Naive B cell (primary cell): ENCODE measurements around the gene GPNMB. TPM values are rescaled to one million over a fixed set of nuclear protein-coding genes. Genes with fewer than 3 reads are reported as not detected.
A peak's percentile ranks its signal among the peaks of the same experiment; 100 is the strongest.

Experiments
- ATAC-seq, 2 donors: fragments of 150-1000 bp; cut with Tn5 transposase; 2 replicates each; pipeline ENCODE4 v1.10.0; 2021; ENCODE audit warnings: low read depth in 2 of 2, mild to moderate bottlenecking in 2 of 2, moderate library complexity in 2 of 2
- DNase-seq: peaks from one replicate; pipeline ENCODE4 v3.0.0; 2022
- H3K27ac Mint-ChIP-seq, 6 donors: one replicate each; pipeline ENCODE4 v1.8.0; 2020 to 2022; ENCODE audit warnings: mild to moderate bottlenecking in 6 of 6, mixed read lengths in 6 of 6, moderate library complexity in 5 of 6, inconsistent platforms in 2 of 6
- H3K27me3 Mint-ChIP-seq, 3 donors: one replicate each; pipeline ENCODE4 v1.8.0; 2021 to 2022; ENCODE audit warnings: mixed read lengths in 3 of 3, mild to moderate bottlenecking in 1 of 3
- H3K36me3 Mint-ChIP-seq, 2 donors: one replicate each; pipeline ENCODE4 v1.8.0; 2020 to 2022; ENCODE audit warnings: mixed read lengths in 2 of 2, inconsistent platforms in 1 of 2, mild to moderate bottlenecking in 1 of 2
- H3K4me1 Mint-ChIP-seq, 3 donors: one replicate each; pipeline ENCODE4 v1.8.0; 2020 to 2022; ENCODE audit warnings: mixed read lengths in 3 of 3, inconsistent platforms in 1 of 3, mild to moderate bottlenecking in 1 of 3, moderate library complexity in 1 of 3
- H3K4me3 Mint-ChIP-seq, 8 donors: one replicate each; pipeline ENCODE4 v1.8.0; 2020 to 2022; ENCODE audit warnings: mild to moderate bottlenecking in 8 of 8, mixed read lengths in 8 of 8, moderate library complexity in 8 of 8, inconsistent platforms in 2 of 8
- H3K9me3 Mint-ChIP-seq, 7 donors: one replicate each; pipeline ENCODE4 v1.8.0; 2020 to 2022; ENCODE audit warnings: mixed read lengths in 7 of 7, mild to moderate bottlenecking in 5 of 7, inconsistent platforms in 2 of 7, moderate library complexity in 1 of 7
- polyA plus RNA-seq, 6 donors: library from polyadenylated mRNA; unstranded; fragments of 300-500 nt; fragmentation: Illumina TruSeq; gene quantifications; one replicate each; pipeline ENCODE4 v1.2.3, GENCODE V29; 2021; ENCODE audit warnings: low read depth in 6 of 6

The GPNMB gene
- polyA plus RNA-seq, 6 donors from 2014 or later, result not detected

GRCh38 chr7:23237000-23237399 lies 9.6 kb upstream of the GPNMB start:
- no peaks in the 10 kb centered on the region for H3K9me3 Mint-ChIP-seq
- H3K4me1 Mint-ChIP-seq, result no peaks in the 10 kb centered on the region
- H3K27ac Mint-ChIP-seq, result no peak overlapping the region
- H3K36me3 Mint-ChIP-seq, result no peaks in the 10 kb centered on the region
- peaks cover 0 to under 1% (median 0%) of the 10 kb centered on the region in 3 donors for H3K27me3 Mint-ChIP-seq
- DNase-seq, result no peak
- no peak overlapping the region for H3K4me3 Mint-ChIP-seq
- ATAC-seq, result no peak

DNA sequence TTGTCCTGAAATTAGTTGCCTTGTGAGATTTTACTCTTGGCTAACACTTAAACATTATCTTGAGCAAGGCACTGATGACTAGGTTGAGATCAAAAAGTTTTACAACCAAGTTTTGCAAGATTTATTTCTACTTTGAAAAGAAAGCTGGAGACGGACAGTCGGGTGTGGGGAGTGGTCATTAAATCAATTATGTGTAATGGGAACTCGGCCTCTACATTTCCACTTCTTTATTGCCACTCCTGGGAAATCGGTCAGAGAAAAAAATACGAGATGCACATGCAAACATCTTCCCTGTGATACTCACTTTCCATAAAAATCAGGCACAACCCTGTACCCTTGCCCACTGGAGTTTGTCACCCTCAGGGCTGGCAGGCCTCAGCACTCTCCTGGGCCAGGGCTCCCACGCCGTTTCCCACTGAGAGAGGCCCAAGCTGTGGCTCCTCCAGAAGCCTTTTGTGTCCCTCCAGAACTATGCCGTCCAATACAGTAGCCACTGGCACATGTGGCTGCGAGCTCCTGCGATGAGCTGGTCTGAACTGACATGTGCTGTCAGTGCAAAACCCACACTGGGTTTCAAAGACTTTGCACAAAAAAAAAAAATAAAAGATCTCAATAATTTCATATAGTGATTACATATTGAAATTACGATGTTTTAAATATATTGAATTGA lies 7.5 kb upstream of the GPNMB start:
- ATAC-seq (no peak), DNase-seq (no peak)
- H3K9me3 Mint-ChIP-seq, result no peaks in the 10 kb centered on the region
- peaks cover 11 to 15% (median 13%) of the 10 kb centered on the region in 3 donors for H3K27me3 Mint-ChIP-seq
- no peaks in the 10 kb centered on the region for H3K36me3 Mint-ChIP-seq
- no peak overlapping the region for H3K27ac Mint-ChIP-seq
- H3K4me3 Mint-ChIP-seq, result no peak overlapping the region
- H3K4me1 Mint-ChIP-seq, result no peaks in the 10 kb centered on the region

DNA sequence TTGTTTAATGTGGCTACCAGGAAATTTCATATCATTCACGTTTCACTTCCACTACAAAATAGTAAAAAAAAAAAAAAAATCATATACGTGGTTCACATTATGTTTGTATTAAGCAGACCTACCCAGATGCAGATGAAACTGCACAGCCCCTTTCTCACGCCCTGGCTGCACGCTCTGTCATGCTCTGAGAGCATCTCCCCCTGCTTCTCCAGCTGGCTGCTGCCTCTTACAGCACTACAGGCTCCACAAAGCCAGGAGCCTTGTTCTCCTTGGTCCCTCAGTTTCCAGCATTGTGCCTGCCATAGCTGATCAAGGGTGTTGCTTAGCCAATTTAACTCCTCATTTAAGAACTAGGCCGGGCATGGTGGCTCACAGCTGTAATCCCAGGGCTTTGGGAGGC lies 6.9 kb upstream of the GPNMB start:
- no peak for ATAC-seq
- no peak for DNase-seq

GRCh38 chr7:23242321-23242720 lies 4.3 kb upstream of the GPNMB start:
- Mint-ChIP-seq H3K4me1 (no peaks in the 10 kb centered on the region), H3K4me3 (no peak overlapping the region), H3K9me3 (no peaks in the 10 kb centered on the region), H3K36me3 (no peaks in the 10 kb centered on the region), H3K27me3 (peaks cover 24 to 39% (median 38%) of the 10 kb centered on the region in 3 donors), H3K27ac (no peak overlapping the region)
- DNase-seq, result no peak
- ATAC-seq, result no peak

More for the DNA sequence above, 6.9 kb upstream of the GPNMB start:
- Mint-ChIP-seq H3K36me3 (no peaks in the 10 kb centered on the region), H3K27me3 (peaks cover 11 to 20% (median 18%) of the 10 kb centered on the region in 3 donors), H3K4me3 (no peak overlapping the region), H3K4me1 (no peaks in the 10 kb centered on the region), H3K27ac (no peak overlapping the region), H3K9me3 (no peaks in the 10 kb centered on the region)

DNA sequence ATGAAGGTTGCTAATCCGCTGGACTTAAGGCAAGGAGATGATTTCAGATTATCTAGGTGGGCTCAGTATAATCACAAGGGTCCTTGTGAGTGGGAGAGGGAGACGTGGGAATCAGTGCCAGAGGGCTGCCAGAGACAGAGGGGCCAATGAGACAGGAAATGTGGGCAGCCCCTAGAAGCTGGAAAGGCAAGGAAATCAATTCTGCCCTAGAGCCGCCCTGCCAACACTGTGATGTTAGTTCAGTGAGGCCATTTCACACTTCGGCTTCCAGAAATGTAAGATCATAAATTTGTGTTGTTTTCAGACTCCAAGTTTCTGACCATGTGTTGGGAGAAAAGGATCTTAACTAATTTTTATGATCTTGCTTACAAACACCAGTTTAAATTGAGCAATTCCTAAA lies 3.6 kb upstream of the GPNMB start:
- H3K4me1 Mint-ChIP-seq, result peaks cover 2 to 3% (median 3%) of the 10 kb centered on the region in 3 donors
- H3K9me3 Mint-ChIP-seq, result peaks cover 0 to under 1% (median 0%) of the 10 kb centered on the region in 7 donors
- no peak for DNase-seq
- H3K27ac Mint-ChIP-seq, result peak overlapping the region in 1 of 6 donors; percentile 43
- H3K27me3 Mint-ChIP-seq, result peaks cover 26 to 45% (median 41%) of the 10 kb centered on the region in 3 donors
- no peak overlapping the region for H3K4me3 Mint-ChIP-seq
- no peak for ATAC-seq
- H3K36me3 Mint-ChIP-seq, result no peaks in the 10 kb centered on the region

- peaks cover 6 to 22% (median 11%) of the 10 kb centered on the region in 7 donors for H3K9me3 Mint-ChIP-seq
- ATAC-seq (no peak), DNase-seq (no peak)
- peaks cover 59 to 82% (median 77%) of the 10 kb centered on the region in 3 donors for H3K27me3 Mint-ChIP-seq
- peak overlapping the region in 4 of 8 donors; percentile 15 to 56 (median 36) for H3K4me3 Mint-ChIP-seq
- peaks cover 5 to 16% (median 7%) of the 10 kb centered on the region in 3 donors for H3K4me1 Mint-ChIP-seq
- H3K36me3 Mint-ChIP-seq, result peaks cover 10 to 14% of the 10 kb centered on the region in 2 donors
- no peak overlapping the region for H3K27ac Mint-ChIP-seq
Observed at GRCh38 chr7:23247046-23247602, 549 bp downstream of the GPNMB start.

GRCh38 chr7:23247603-23248335 lies 1.2 kb downstream of the GPNMB start:
- Mint-ChIP-seq H3K4me3 (peak overlapping the region; percentile 40 to 81 (median 65)), H3K27ac (no peak overlapping the region), H3K9me3 (peaks cover 9 to 28% (median 14%) of the 10 kb centered on the region in 7 donors), H3K4me1 (peaks cover 5 to 16% (median 7%) of the 10 kb centered on the region in 3 donors), H3K36me3 (peaks cover 10 to 16% of the 10 kb centered on the region in 2 donors), H3K27me3 (peaks cover 58 to 85% (median 79%) of the 10 kb centered on the region in 3 donors)
- ATAC-seq (peak; percentile 77 to 88), DNase-seq (peak; percentile 23)

GRCh38 chr7:23249486-23249885 lies 2.9 kb downstream of the GPNMB start:
- Mint-ChIP-seq H3K4me1 (peaks cover 5 to 16% (median 7%) of the 10 kb centered on the region in 3 donors), H3K4me3 (no peak overlapping the region), H3K36me3 (peaks cover 10 to 16% of the 10 kb centered on the region in 2 donors), H3K9me3 (peaks cover 9 to 28% (median 14%) of the 10 kb centered on the region in 7 donors), H3K27me3 (peaks cover 68 to 80% (median 76%) of the 10 kb centered on the region in 3 donors), H3K27ac (no peak overlapping the region)
- DNase-seq, result no peak
- ATAC-seq, result no peak

DNA sequence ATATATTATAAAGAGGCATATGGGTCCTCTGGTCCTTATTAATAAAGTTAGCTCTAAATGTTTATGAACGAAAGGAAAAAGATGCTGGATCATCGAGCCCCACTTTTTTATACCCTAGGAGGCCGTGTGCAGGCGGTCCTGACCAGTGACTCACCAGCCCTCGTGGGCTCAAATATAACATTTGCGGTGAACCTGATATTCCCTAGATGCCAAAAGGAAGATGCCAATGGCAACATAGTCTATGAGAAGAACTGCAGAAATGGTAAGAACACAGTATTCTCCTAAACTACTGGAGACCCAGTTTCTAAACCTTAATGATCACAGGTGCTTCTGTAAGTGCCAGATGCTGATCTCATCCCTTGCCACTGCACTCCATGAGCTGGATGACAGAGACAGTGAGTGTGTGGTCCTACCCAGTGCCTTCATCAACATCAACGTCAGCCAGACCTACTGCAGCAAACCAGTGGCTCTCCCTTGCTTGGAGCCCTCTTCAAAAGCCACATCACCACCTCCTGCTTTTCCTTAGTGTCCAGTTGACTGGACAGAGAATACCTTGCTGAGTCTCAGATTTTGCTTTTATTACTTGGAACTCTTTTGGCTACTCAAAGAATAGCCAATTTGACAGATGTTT lies 7.6 kb downstream of the GPNMB start:
- ATAC-seq (no peak), DNase-seq (no peak)
- peaks cover 59 to 78% (median 66%) of the 10 kb centered on the region in 3 donors for H3K27me3 Mint-ChIP-seq
- H3K36me3 Mint-ChIP-seq, result peaks cover 10 to 16% of the 10 kb centered on the region in 2 donors
- H3K9me3 Mint-ChIP-seq, result peaks cover 9 to 28% (median 13%) of the 10 kb centered on the region in 7 donors
- H3K27ac Mint-ChIP-seq, result peak overlapping the region in 1 of 6 donors; percentile 27
- peaks cover 0 to 2% (median 0%) of the 10 kb centered on the region in 3 donors for H3K4me1 Mint-ChIP-seq
- H3K4me3 Mint-ChIP-seq, result no peak overlapping the region

- Mint-ChIP-seq H3K4me1 (no peaks in the 10 kb centered on the region), H3K4me3 (no peak overlapping the region), H3K27me3 (peaks cover 39 to 53% (median 40%) of the 10 kb centered on the region in 3 donors), H3K27ac (no peak overlapping the region), H3K36me3 (peaks cover 2 to 6% of the 10 kb centered on the region in 2 donors), H3K9me3 (peaks cover 4 to 12% (median 8%) of the 10 kb centered on the region in 7 donors)
- ATAC-seq (no peak), DNase-seq (no peak)
Observed at GRCh38 chr7:23256731-23257130, 10.2 kb downstream of the GPNMB start.

GRCh38 chr7:23260371-23260770 lies 13.8 kb downstream of the GPNMB start:
- peaks cover 0 to 3% (median 0%) of the 10 kb centered on the region in 7 donors for H3K9me3 Mint-ChIP-seq
- DNase-seq (no peak), ATAC-seq (no peak)
- H3K4me1 Mint-ChIP-seq, result no peaks in the 10 kb centered on the region
- H3K36me3 Mint-ChIP-seq, result no peaks in the 10 kb centered on the region
- H3K27ac Mint-ChIP-seq, result no peak overlapping the region
- peaks cover 14 to 23% (median 20%) of the 10 kb centered on the region in 3 donors for H3K27me3 Mint-ChIP-seq
- H3K4me3 Mint-ChIP-seq, result no peak overlapping the region

DNA sequence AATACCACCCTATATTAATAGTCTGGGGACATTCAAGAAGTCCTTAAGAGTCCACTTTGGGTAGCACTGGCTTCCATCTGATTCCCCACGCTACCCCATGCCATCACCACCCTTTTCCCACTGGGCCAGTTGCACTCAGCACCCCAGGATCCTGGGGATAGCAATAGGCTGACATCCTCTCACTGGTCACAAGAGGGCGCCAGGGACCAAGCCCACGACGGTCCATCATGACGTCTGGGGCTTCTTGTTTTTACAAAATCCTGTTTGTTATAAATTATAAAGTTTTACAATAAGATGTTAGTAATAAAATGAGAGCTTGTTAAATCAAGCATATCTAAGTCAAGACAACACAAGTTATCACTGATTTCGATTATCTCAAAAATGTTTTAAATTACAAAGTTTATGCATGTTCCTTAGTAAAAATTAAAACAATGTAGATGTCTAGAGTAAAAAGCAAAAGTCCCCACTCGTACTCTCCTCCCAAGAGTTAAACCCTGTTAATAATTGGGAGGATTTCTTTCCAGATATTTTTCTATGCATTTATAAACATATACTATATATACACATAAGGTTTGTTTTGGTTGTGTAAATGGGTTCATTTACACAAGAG lies 15.4 kb downstream of the GPNMB start:
- ATAC-seq (peak; percentile 72 to 86), DNase-seq (peak; percentile 19)
- no peaks in the 10 kb centered on the region for H3K4me1 Mint-ChIP-seq
- H3K9me3 Mint-ChIP-seq, result peaks cover 0 to 2% (median 0%) of the 10 kb centered on the region in 7 donors
- H3K4me3 Mint-ChIP-seq, result no peak overlapping the region
- H3K27me3 Mint-ChIP-seq, result peaks cover 11 to 15% (median 13%) of the 10 kb centered on the region in 3 donors
- no peak overlapping the region for H3K27ac Mint-ChIP-seq
- H3K36me3 Mint-ChIP-seq, result no peaks in the 10 kb centered on the region
